GM19240 (cell line): Measurements from ENCODE around the gene PTCH2.
"Not testable (repeated sequence)": the region's sequence is repeated elsewhere in the genome, so short reads cannot be mapped to it uniquely, and the experiment has no call there.

Source experiments
- DNase-seq: peaks from one replicate; pipeline ENCODE4 v3.0.0; 2011; ENCODE audit warnings: low spot score; ENCODE audit not compliant: insufficient read length

The PTCH2 gene

GRCh38 chr1:44820328-44821239, 22.5 kb downstream of the PTCH2 start:
- no peak for DNase-seq

- DNase-seq: peak; percentile 93
These were observed 23.3 kb downstream of the PTCH2 start for GRCh38 chr1:44819608-44820327.

GRCh38 chr1:44819196-44819607, 23.9 kb downstream of the PTCH2 start:
- DNase-seq: no peak

- no peak for DNase-seq
These were observed 25.1 kb downstream of the PTCH2 start for GRCh38 chr1:44817771-44818495.

- no peak for DNase-seq
These were observed 25.7 kb downstream of the PTCH2 start for GRCh38 chr1:44817307-44817706.

- DNase-seq: not testable (repeated sequence)
These were observed 27.1 kb downstream of the PTCH2 start for GRCh38 chr1:44815926-44816325.

- no peak for DNase-seq
These were observed 30.1 kb downstream of the PTCH2 start for GRCh38 chr1:44812822-44813543.

GRCh38 chr1:44811234-44811633, 31.8 kb downstream of the PTCH2 start:
- DNase-seq: no peak

- not testable (repeated sequence) for DNase-seq
These were observed 32.3 kb downstream of the PTCH2 start for GRCh38 chr1:44810762-44811105.

- no peak for DNase-seq
These were observed 32.8 kb downstream of the PTCH2 start for GRCh38 chr1:44810101-44810761.

- DNase-seq: peak; percentile 87
These were observed 33.8 kb downstream of the PTCH2 start for GRCh38 chr1:44808938-44809917.

- no peak for DNase-seq
These were observed 34.8 kb downstream of the PTCH2 start, which contains the start of gene BTBD19 for GRCh38 chr1:44808063-44808937. Gene BTBD19, plus strand, starts transcription at chr1:44808523. Its CDS starts 298 bp downstream, at chr1:44808821.

- DNase-seq: peak; percentile 61
These were observed 35.5 kb downstream of the PTCH2 start for GRCh38 chr1:44807364-44808062.

- no peak for DNase-seq
These were observed 36.2 kb downstream of the PTCH2 start, which contains the start of gene DYNLT4 for GRCh38 chr1:44806704-44807363. Gene DYNLT4, minus strand, starts transcription at chr1:44807351. Its CDS starts 683 bp downstream, at chr1:44806668.

GRCh38 chr1:44806025-44806703, 36.9 kb downstream of the PTCH2 start:
- no peak for DNase-seq

- DNase-seq: no peak
These were observed 37.6 kb downstream of the PTCH2 start for GRCh38 chr1:44805311-44806024.
